ENCODE data around the gene PLXNA4. TPM values are rescaled to one million over a fixed set of nuclear protein-coding genes. Genes with fewer than 3 reads are reported as not detected.

PLXNA4 gene
- total RNA-seq, 1 donor from 2014 or later = 5.3 TPM

DNA sequence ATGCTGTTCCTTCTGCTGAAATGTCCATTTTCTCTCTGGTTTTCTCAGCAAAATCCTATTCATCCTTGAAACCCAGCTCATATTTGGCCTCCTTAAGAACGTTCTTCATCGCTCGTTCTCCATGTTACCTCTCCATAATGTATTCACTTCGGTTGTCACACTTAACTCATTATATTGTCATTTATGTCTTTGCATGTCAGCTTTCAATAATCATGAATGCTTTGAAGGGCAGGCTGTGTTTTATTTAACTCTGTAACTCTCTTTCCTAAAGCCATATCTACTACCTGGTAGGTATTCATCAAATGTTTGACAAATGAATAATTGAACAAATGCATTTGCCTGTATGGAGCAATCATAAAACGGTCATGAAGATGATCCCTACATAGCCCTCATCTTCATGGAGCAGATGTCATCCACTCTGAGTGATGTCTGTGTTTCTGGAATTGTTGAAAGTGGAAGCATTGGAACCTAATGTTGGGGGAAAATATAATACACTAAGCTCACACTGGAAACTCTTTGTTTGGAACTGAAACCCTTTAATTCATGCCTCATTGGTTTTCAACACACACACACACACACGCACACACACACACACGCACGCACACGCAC lies 303.4 kb downstream of the PLXNA4 start:
- no peak for DNase-seq (ENCODE audit: low read depth in 2 of 2)

DNA sequence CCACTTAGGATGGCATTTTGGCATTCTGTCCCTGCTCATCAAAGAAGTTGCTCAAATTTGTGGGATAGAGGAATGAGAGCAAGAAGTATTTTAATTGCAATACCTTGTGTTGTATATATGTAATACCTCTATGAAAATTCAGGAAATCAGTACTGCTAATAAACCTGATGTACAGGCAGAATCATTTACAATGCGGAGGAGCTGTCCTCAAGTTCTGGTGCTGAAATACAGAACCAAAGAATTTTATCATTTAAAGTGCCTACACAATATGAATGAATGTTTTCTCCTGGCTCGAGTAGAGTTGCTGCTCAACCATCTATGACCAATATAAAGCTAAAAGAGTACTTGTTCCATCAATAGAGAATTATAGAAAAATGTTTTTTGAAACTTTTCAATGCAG lies 305.8 kb downstream of the PLXNA4 start:
- peak; percentile 9 to 40 for DNase-seq (ENCODE audit: low read depth in 2 of 2)

- DNase-seq (ENCODE audit: low read depth in 2 of 2) = no peak
These were observed 306.6 kb downstream of the PLXNA4 start for GRCh38 chr7:132269718-132270117.

DNA sequence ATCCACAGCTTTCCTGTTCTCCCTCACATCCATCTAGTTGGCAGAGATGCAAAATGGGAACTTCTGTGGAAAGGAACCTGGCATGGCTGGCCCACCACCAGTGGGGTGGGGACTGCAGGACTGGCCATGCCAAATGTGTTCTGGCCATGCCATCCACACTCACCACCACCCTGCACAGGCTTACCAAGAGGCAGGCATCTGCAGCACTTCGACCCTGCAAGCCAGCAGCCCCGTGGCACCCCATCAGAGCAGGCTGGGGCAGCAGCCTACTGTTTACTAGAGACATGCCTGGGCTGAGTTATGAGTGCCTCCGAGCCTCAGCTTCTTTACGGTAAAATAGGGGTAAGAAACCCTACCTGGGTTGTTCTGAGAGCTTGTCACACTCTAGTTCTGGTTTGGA lies 313.1 kb downstream of the PLXNA4 start:
- DNase-seq (ENCODE audit: low read depth in 2 of 2) = no peak

GRCh38 chr7:132262160-132262470 lies 314.2 kb downstream of the PLXNA4 start:
- no peak for DNase-seq (ENCODE audit: low read depth in 2 of 2)

- no peak for DNase-seq (ENCODE audit: low read depth in 2 of 2)
These were observed 314.7 kb downstream of the PLXNA4 start for GRCh38 chr7:132261327-132262159.

GRCh38 chr7:132258231-132258630 lies 318.0 kb downstream of the PLXNA4 start:
- no peak for DNase-seq (ENCODE audit: low read depth in 2 of 2)

GRCh38 chr7:132257253-132257652 lies 319.0 kb downstream of the PLXNA4 start:
- no peak for DNase-seq (ENCODE audit: low read depth in 2 of 2)

DNA sequence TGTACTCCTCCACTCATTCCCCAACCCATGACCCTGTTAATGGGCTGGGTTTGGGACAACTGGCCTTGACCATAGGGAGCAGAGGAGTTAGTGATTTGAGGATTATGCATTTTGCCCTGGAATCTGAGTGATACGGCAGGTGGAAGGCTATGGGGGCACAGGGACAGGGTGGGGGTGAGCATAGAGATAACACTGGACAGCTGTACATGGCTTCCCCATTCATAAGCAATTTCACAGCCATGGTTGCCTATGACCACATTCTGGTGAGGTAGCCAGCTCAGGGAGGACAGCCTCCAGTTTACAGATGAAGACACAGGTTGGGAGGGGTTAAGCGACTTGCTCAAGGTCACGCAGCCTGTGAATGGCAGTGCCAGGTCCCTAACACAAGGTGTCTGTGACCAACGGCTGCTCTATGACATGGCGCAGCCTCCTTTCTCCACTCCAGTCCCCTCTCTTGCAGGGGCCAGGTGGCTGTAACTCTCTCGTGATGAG lies 319.5 kb downstream of the PLXNA4 start:
- no peak for DNase-seq (ENCODE audit: low read depth in 2 of 2)

DNA sequence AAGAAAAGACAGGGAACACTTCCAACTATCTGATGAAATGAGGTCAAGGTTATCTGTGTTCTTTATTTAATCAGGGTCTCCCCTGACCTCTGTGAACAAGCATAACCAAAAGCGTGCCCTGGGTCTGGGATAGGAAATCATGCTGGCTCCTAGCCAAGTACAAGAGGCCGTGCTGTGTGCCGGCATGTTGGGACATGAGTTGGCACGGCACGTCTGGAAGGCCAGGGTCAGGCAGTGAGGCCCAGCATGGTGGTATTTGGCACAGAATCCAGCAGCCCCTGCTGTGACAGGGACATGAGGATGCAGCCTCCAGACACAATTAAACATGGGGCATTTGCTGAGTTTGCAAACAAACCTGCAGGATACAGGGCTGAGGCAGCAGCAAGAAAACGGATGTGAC lies 320.4 kb downstream of the PLXNA4 start:
- peak; percentile 65 to 79 for DNase-seq (ENCODE audit: low read depth in 2 of 2)

DNA sequence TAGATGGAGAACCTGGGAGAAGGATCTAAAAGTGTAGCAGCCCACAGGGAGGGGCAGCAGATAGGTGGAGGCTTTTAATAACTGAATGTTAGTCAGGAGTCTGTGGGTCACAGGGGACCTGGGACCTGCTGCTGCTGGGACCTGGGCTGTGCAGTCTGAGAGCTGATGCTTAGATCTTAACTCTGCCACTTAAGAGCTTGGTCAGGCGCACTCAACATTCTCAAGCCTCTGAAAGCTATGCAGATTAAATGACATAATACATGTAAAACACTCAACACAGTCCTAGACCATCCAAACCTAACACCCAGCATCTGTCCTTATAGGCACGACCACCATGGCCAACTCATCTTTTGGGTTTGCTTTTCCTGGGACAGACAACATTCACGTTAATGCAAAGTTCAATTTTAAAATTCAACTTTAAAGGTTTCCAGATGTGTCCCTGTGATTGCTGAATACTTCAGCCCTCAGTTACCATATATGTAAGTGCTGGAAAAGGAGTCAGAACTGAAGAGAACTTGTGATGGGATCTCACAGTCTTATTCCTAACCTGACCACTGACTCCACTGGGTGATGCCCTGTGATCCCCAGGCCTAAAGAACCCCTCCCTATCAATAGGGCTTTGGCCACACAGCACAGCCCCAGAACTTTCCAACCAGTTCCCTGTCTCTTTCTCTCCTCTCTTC lies 321.0 kb downstream of the PLXNA4 start:
- DNase-seq (ENCODE audit: low read depth in 2 of 2) = no peak

DNA sequence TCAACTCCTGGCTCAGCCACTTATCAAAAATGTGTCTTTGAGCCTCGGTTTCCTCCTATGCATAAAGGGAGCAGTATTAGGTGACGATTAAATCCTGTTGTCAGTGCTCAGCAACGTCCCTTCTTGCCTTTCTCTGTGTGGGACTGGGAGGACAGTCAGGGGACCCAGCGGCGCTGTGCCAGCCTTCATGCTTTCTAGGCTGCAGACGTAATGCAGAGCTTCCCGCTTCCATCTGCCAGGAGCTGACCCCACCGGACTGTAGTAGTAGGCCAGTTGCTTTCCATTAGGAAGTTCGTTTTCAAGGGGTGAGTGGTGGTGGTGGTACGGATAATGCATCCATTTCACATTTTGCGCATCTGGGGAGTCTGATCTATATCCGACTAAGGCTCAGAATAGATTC lies 321.8 kb downstream of the PLXNA4 start:
- no peak for DNase-seq (ENCODE audit: low read depth in 2 of 2)

GRCh38 chr7:132252793-132253100 lies 323.5 kb downstream of the PLXNA4 start:
- no peak for DNase-seq (ENCODE audit: low read depth in 2 of 2)

DNA sequence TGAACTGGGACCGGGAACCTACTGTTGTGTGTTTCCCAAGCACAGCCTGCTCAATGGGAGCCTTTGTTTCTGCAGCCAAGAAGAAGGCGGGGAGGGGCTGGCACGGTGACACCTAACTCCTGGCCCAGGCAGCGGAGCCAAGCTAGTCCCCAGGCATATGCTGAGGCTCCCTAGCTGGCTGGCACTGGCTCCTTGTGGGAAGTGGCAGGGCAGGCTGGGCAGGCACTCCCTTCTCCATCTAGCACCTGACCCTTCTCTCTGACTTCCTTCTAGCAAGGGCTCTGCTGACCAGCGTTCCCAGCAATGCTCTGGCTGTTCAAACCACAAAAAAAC lies 325.0 kb downstream of the PLXNA4 start:
- DNase-seq (ENCODE audit: low read depth in 2 of 2) = no peak

DNA sequence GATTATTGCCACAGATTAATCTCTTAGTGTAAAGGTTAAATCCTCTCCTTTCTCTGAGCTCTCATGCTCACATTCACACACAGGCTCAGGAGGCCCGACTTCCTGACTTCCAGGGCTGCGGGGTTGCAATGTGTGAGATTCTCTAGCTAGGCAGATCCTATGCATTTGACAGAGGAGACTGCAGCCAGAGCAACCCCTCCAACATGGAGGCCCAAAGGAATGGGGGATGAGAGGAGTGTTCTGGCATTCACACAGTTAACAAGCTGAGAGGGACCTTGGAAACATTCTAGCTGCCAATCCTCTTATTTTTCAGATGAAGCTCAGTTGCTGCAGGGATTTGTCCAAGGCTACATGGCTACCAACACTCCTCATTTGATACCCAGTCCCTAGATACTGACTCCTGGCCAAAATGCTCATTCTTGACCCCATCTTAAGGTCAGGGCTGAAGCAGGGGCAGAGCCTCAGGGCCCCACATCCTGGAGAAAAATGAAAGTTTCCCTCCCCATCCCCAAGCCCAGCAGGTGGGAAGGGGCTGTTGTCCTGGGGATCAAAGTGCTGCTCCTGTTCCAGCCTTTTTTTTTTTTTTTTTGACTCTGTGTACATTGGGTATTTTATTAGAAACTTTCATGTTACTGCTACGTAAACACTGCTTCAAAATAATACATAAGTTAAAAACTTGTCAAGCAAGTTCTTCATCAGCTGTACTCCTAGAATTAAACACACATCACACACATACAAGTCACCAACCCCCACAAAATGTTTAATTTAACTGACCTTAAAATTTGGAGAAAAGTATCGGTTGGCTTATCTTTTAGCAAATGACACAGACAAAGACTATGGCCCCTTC lies 325.6 kb downstream of the PLXNA4 start:
- DNase-seq (ENCODE audit: low read depth in 2 of 2) = no peak

DNA sequence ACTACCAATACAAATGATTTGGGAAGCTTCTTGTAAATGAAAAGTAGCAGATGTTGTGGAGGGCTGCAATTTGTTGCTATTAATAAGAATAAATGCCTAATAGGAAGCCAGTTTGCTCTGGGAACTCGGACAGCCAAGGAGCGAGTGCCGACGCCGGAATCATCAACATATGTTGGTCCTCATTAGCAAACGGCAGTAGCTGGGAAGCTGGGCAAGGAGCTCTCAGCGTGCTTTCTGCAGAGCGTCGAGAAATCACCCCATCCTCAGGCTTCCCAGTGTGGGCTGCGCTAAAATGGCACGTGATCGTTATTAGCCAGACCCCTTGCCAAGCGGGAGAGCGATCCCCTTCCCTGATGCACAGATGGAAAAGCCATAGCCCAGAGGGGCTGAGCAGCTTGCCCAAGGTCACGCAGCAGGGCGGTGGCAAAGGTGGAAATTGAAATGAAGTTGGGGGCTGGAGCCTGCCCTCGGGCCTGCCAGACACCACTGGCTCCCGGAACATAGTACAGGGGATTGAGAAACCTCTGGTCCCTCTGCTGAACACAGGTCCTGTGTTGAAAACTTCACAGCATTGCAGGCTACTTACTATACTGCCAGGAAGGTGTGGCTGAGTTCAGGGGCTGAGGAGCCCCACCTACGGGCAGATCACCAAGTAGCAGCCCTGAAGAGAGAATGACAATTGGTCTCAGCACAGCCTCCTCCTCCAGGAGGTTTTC lies 326.9 kb downstream of the PLXNA4 start:
- peak in 1 of 2 donors; percentile 16 for DNase-seq (ENCODE audit: low read depth in 2 of 2)

DNA sequence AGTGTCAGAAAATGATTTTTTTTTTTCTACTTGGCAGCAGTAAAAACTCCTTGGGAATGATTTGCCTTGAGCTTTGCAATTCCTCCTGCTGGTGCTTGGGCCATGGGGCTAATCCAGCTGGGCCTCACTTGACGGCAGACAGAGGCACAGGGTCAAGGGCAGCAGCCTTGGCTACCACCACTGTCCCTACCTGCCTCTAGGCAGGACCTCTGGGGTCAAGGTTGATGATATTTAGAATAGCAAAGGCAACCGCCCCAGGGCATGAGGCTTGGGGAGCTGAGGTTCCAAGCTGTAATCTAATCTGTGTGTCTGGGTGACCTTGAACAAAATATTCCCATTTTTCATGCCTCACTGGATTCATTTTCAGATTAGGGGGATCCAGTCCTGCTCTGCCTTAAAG lies 327.4 kb downstream of the PLXNA4 start:
- no peak for DNase-seq (ENCODE audit: low read depth in 2 of 2)

- DNase-seq (ENCODE audit: low read depth in 2 of 2) = no peak
These were observed 328.2 kb downstream of the PLXNA4 start for GRCh38 chr7:132247995-132248618.

DNA sequence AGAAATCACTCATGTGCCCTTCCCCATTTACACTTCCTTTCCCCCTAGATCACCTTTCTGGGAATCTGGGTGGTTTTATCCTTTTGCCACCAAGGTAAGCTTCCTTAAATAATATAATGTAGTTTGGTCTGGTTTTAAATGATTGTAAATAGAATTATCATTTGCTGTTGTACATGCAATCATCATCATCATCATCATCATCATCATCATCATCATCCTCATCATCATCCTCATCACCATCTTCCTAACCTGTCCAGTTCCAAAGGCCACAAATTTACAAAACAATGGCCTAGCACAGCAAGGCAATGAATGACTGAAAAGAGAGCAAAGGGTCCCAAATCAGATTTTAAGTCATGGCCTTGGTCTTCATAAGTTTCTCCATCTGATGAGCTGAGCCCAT lies 329.7 kb downstream of the PLXNA4 start:
- DNase-seq (ENCODE audit: low read depth in 2 of 2) = no peak

DNA sequence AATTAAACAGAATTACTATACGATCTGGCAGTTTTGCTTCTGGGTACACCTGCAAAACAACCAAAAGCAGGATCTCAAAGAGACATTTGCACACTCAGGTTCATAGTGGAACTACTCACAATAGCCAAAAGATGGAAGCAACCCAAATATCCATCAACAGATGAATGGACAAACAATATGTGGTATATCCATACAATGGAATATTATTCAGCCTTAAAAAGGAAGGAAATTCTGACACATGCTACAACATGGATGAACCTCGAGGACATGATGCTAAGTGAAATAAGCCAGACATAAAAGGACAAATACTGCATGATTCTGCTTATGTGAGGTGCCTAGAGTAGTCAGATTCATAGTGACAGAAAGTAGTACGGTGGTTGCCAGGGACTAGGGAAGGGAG lies 330.7 kb downstream of the PLXNA4 start:
- DNase-seq (ENCODE audit: low read depth in 2 of 2) = no peak

DNA sequence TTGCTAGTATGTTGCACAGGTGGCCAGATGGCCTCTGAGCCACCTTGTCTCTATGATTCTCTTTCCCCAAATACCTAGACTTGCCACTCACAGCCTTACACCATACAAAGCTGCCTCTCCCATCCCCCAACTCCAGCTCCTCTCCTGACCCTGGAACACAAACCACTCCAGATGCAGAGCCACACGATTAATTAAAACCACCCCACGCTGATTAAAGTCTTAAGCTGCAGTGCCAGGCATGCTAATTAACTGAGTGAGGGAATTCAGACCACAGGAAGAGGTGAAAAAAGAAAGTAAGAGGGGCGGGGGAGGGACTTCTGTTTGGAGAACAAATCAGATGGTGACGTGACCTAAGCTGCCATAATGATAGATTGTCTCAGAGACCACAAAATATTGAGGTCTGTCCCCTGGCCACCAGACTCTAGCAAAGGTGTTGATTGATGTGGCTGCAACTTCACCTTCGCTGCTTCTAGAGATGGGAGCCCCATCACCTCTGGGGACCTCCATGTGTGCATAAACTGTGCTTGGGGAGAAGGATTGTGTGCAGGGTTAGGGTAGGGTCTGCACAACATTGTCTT lies 331.3 kb downstream of the PLXNA4 start:
- no peak for DNase-seq (ENCODE audit: low read depth in 2 of 2)
